ENCODE results near the gene RAI1. TPM values are rescaled to one million over a fixed set of nuclear protein-coding genes. Genes with fewer than 3 reads are reported as not detected.

Gene RAI1
- total RNA-seq, 4 donors from 2014 or later, result 12.8 to 51.2 (median 47.6) TPM

- H3K36me3 ChIP-seq, result no peaks in the 10 kb centered on the region
- TF ChIP-seq POLR2A (IDR thresholded peaks at IDR 0.05), result no peak
- TF ChIP-seq CTCF (IDR thresholded peaks at IDR 0.05), result no peak
- peak overlapping the region; percentile 95 to 100 (median 99) for H3K27ac ChIP-seq
- no peak overlapping the region for H3K4me3 ChIP-seq
- H3K4me1 ChIP-seq, result peaks cover 20 to 60% (median 35%) of the 10 kb centered on the region in 4 donors
- no peaks in the 10 kb centered on the region for H3K9me3 ChIP-seq
- no peaks in the 10 kb centered on the region for H3K27me3 ChIP-seq
- DNase-seq, result peak in 1 of 3 donors; percentile 68
Measured at GRCh38 chr17:17837966-17838962, 157.0 kb downstream of the RAI1 start.

- no peaks in the 10 kb centered on the region for H3K9me3 ChIP-seq
- DNase-seq, result peak; percentile 83 to 97 (median 96)
- peak overlapping the region; percentile 95 to 100 (median 99) for H3K27ac ChIP-seq
- TF ChIP-seq POLR2A (IDR thresholded peaks at IDR 0.05), result peak; percentile 88 to 94
- TF ChIP-seq CTCF (IDR thresholded peaks at IDR 0.05), result no peak
- peak overlapping the region; percentile 41 to 64 (median 50) for H3K4me3 ChIP-seq
- no peaks in the 10 kb centered on the region for H3K36me3 ChIP-seq
- peaks cover 18 to 45% (median 27%) of the 10 kb centered on the region in 4 donors for H3K4me1 ChIP-seq
- H3K27me3 ChIP-seq, result no peaks in the 10 kb centered on the region
Measured at GRCh38 chr17:17839791-17840707, 158.8 kb downstream of the RAI1 start.

- H3K36me3 ChIP-seq, result no peaks in the 10 kb centered on the region
- peak overlapping the region; percentile 95 to 100 (median 99) for H3K27ac ChIP-seq
- H3K27me3 ChIP-seq, result no peaks in the 10 kb centered on the region
- no peaks in the 10 kb centered on the region for H3K9me3 ChIP-seq
- no peak for DNase-seq
- peaks cover 9 to 36% (median 19%) of the 10 kb centered on the region in 4 donors for H3K4me1 ChIP-seq
- peak overlapping the region; percentile 41 to 64 (median 50) for H3K4me3 ChIP-seq
- no peak for TF ChIP-seq CTCF (IDR thresholded peaks at IDR 0.05)
- peak in 1 of 2 donors; percentile 23 for TF ChIP-seq POLR2A (IDR thresholded peaks at IDR 0.05)
Measured at GRCh38 chr17:17840751-17841591, 159.7 kb downstream of the RAI1 start.

GRCh38 chr17:17841601-17842025 lies 160.4 kb downstream of the RAI1 start:
- DNase-seq, result no peak
- peak overlapping the region; percentile 95 to 100 (median 99) for H3K27ac ChIP-seq
- H3K4me3 ChIP-seq, result no peak overlapping the region
- TF ChIP-seq CTCF (IDR thresholded peaks at IDR 0.05), result no peak
- no peak for TF ChIP-seq POLR2A (IDR thresholded peaks at IDR 0.05)
- H3K36me3 ChIP-seq, result peaks cover 0 to 2% (median 0%) of the 10 kb centered on the region in 3 donors
- H3K27me3 ChIP-seq, result no peaks in the 10 kb centered on the region
- peaks cover 9 to 36% (median 19%) of the 10 kb centered on the region in 4 donors for H3K4me1 ChIP-seq
- no peaks in the 10 kb centered on the region for H3K9me3 ChIP-seq
